Suprapubic skin (tissue), 4 donors: Measurements from ENCODE around the gene SELENOW. TPM values are rescaled to one million over a fixed set of nuclear protein-coding genes. Genes with fewer than 3 reads are reported as not detected.
A peak's percentile ranks its signal among the peaks of the same experiment; 100 is the strongest.
"Not testable (repeated sequence)": the region's sequence is repeated elsewhere in the genome, so short reads cannot be mapped to it uniquely, and the experiment has no call there.

ENCODE experiments used
- DNase-seq, 2 donors: peaks; one replicate each; pipeline ENCODE4 v3.0.0-alpha.2; 2019; ENCODE audit warnings: low spot score in 2 of 2
- H3K27ac ChIP-seq: fragments of 200-600 bp; sonication (generic); one replicate; pipeline ENCODE4 v1.5.1; 2019
- H3K27me3 ChIP-seq: fragments of 200-600 bp; sonication (generic); one replicate; pipeline ENCODE4 v1.5.1; 2019
- H3K36me3 ChIP-seq: fragments of 200-600 bp; sonication (generic); one replicate; pipeline ENCODE4 v1.5.1; 2019
- H3K4me1 ChIP-seq: fragments of 200-600 bp; sonication (generic); one replicate; pipeline ENCODE4 v1.5.1; 2019
- H3K4me3 ChIP-seq: fragments of 200-600 bp; sonication (generic); one replicate; pipeline ENCODE4 v1.5.1; 2019; ENCODE audit warnings: mild to moderate bottlenecking
- H3K9me3 ChIP-seq: fragments of 200-600 bp; sonication (generic); one replicate; pipeline ENCODE4 v1.5.1; 2019
- EP300 ChIP-seq: sonication (generic); formaldehyde crosslinking; IDR thresholded peaks from one replicate; pipeline ENCODE4 v1.6.1; 2017; ENCODE audit warnings: antibody characterized with exemption
- POLR2A ChIP-seq, 2 donors: fragments of 450-650 bp; IDR thresholded peaks; one replicate each; pipeline ENCODE4 v1.6.1; 2017; ENCODE audit warnings: antibody characterized with exemption in 2 of 2, mild to moderate bottlenecking in 2 of 2, moderate library complexity in 2 of 2
- POLR2AphosphoS5 ChIP-seq, 3 donors: sonication (generic); formaldehyde crosslinking; IDR thresholded peaks; one replicate each; pipeline ENCODE4 v1.6.1; 2017; ENCODE audit warnings: antibody characterized with exemption in 3 of 3
- WGBS: methylation state at CpG from one replicate; pipeline ENCODE4 v1.1.5; 2018; 5-methylcytosine and 5-hydroxymethylcytosine counted together
- total RNA-seq, 4 donors: library from RNA; depleted of rRNA; stranded (reverse); fragments of >200 nt; gene quantifications; one replicate each; pipeline ENCODE4 v1.1.0, GENCODE V29; 2016
- TF ChIP-seq, protein P1 (sequence below), 2 donors: fragments of 200-600 bp in 1 of 2; fragments of 450-650 bp in 1 of 2; sonication (generic) in 1 of 2; IDR thresholded peaks; one replicate each; pipeline ENCODE4 v1.5.1; 2016 to 2019; ENCODE audit warnings: antibody characterized with exemption in 2 of 2, mild to moderate bottlenecking in 1 of 2, moderate library complexity in 1 of 2

Gene SELENOW
- total RNA-seq, 4 donors from 2014 or later: 351 to 679 (median 517) TPM

DNA sequence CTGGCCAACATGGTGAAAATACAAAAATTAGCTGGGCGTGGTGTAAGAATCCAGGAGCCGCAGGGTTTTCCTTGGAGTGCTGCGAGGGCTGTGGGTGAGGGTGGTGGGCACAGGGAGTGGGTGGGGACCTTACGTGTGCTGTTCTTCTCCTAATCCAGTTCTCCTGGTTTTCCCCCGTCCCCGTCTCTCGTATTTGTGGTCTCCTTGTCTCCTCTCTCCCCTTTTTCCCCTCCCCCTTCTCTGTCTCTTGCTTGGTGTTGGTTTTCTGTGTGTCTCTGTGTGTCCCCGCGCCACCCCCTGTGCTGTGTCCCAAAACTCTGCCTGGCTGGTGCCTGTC is 1.7 kb downstream of the SELENOW start:
- WGBS: 43% methylated on average over 9 of the region's 9 CpGs
- peaks cover 58% of the 10 kb centered on the region for H3K4me1 ChIP-seq
- peak overlapping the region; percentile 87 for H3K4me3 ChIP-seq
- no peaks in the 10 kb centered on the region for H3K27me3 ChIP-seq
- no peak for TF ChIP-seq POLR2A (IDR thresholded peaks at IDR 0.05)
- no peak for TF ChIP-seq EP300
- TF ChIP-seq, protein P1, sequence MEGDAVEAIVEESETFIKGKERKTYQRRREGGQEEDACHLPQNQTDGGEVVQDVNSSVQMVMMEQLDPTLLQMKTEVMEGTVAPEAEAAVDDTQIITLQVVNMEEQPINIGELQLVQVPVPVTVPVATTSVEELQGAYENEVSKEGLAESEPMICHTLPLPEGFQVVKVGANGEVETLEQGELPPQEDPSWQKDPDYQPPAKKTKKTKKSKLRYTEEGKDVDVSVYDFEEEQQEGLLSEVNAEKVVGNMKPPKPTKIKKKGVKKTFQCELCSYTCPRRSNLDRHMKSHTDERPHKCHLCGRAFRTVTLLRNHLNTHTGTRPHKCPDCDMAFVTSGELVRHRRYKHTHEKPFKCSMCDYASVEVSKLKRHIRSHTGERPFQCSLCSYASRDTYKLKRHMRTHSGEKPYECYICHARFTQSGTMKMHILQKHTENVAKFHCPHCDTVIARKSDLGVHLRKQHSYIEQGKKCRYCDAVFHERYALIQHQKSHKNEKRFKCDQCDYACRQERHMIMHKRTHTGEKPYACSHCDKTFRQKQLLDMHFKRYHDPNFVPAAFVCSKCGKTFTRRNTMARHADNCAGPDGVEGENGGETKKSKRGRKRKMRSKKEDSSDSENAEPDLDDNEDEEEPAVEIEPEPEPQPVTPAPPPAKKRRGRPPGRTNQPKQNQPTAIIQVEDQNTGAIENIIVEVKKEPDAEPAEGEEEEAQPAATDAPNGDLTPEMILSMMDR (IDR thresholded peaks at IDR 0.05): no peak
- no peak for TF ChIP-seq POLR2AphosphoS5 (IDR thresholded peaks at IDR 0.05)
- peak overlapping the region; percentile 97 for H3K27ac ChIP-seq
- H3K9me3 ChIP-seq: no peaks in the 10 kb centered on the region
- no peak for DNase-seq
- H3K36me3 ChIP-seq: peaks cover 41% of the 10 kb centered on the region

- H3K4me3 ChIP-seq: no peak overlapping the region
- peaks cover 52% of the 10 kb centered on the region for H3K4me1 ChIP-seq
- 33% methylated on average over 9 of the region's 9 CpGs for WGBS
- H3K36me3 ChIP-seq: peaks cover 56% of the 10 kb centered on the region
- no peak for DNase-seq
- no peaks in the 10 kb centered on the region for H3K9me3 ChIP-seq
- no peak overlapping the region for H3K27ac ChIP-seq
- TF ChIP-seq POLR2A (IDR thresholded peaks at IDR 0.05) (no peak), POLR2AphosphoS5 (IDR thresholded peaks at IDR 0.05) (no peak), EP300 (no peak)
- TF ChIP-seq, protein P1 (IDR thresholded peaks at IDR 0.05): no peak
- no peaks in the 10 kb centered on the region for H3K27me3 ChIP-seq
Measured at GRCh38 chr19:47781590-47782262, 3.2 kb downstream of the SELENOW start.

DNA sequence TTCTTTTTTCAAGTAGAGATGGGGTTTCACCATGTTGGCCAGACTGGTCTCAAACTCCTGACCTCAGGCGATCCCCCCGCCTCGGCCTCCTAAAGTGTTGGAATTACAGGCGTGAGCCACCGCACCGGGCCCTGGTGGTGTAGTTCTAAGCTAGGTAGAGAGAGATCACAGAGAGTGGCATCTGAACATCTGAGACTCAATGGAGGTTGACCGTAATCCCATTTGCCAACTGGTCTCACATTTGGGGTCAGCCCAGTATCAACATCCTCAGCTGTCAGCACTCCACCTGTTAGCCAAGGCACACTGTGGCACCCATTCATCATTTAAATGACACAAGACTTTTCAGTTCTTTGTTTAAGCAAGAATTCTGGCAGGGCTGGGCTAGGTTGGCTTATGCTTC is 8.1 kb downstream of the SELENOW start:
- H3K27me3 ChIP-seq: no peaks in the 10 kb centered on the region
- TF ChIP-seq EP300 (no peak), POLR2AphosphoS5 (IDR thresholded peaks at IDR 0.05) (no peak), POLR2A (IDR thresholded peaks at IDR 0.05) (no peak)
- TF ChIP-seq, protein P1 (IDR thresholded peaks at IDR 0.05): no peak
- no peak overlapping the region for H3K27ac ChIP-seq
- peaks cover 48% of the 10 kb centered on the region for H3K36me3 ChIP-seq
- peaks cover 16% of the 10 kb centered on the region for H3K4me1 ChIP-seq
- H3K4me3 ChIP-seq: no peak overlapping the region
- WGBS: 95% methylated on average over 7 of the region's 7 CpGs
- no peaks in the 10 kb centered on the region for H3K9me3 ChIP-seq
- no peak for DNase-seq

DNA sequence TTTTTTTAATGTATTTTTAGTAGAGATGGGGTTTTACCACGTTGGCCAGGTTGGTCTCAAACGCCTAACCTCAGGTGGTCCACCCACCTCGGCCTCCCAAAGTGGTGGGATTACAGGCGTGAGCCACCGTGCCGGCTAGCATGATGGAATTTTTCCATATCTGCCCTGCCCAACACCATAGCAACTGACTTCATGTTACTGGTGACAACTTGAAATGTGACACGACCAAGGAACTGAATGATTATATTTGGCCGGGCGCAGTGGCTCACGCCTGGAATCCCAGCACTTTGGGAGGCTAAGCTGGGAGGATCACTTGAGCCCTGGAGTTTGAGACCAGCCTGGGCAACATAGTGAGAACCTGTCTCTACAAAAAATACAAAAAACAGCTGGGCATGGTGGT is 8.8 kb downstream of the SELENOW start:
- peaks cover 45% of the 10 kb centered on the region for H3K36me3 ChIP-seq
- H3K4me1 ChIP-seq, H3K9me3 ChIP-seq, H3K4me3 ChIP-seq, H3K27me3 ChIP-seq, DNase-seq, H3K27ac ChIP-seq: not testable (repeated sequence)
- WGBS: 80% methylated on average over 10 of the region's 10 CpGs

DNA sequence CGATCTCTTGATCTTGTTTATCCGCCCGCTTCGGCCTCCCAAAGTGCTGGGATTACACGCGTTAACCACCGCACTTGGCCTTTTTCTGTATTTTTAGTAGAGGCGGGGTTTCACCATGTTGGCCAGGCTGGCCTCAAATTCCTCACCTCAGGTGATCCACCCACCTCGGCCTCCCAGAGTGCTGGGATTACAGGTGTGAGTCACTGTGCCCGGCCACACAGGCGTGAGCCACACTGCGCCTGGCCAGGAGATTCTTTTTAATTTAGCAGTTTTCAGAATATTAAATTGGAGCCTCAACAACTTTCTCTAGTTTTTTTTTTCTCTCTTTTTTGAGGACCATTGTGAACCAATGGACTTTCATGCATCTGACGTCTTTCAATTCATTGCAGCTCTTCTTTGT is 11.3 kb downstream of the SELENOW start:
- DNase-seq, H3K27me3 ChIP-seq, H3K9me3 ChIP-seq, H3K4me3 ChIP-seq, H3K27ac ChIP-seq, H3K4me1 ChIP-seq: not testable (repeated sequence)
- peaks cover 20% of the 10 kb centered on the region for H3K36me3 ChIP-seq
- 86% methylated on average over 13 of the region's 13 CpGs for WGBS

DNA sequence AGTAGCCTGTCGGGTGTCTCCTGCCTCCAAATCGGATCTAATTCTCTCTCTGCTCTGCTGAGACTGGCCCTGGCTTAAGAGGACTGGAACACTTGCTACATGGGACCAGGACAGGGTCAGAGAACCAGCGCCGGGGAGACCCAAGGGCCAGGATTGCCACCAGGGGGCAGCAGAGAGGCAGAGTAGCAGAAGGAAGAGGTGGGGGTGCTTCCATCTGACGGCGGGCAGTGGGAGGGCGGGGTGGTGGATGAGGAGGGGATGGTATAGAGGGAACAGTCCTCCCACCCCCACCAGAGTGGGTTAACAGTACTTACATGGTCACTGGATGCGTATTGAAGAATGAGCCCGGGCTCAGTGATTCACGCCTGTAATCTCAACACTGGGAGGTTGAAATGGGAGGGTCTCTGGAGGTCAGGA is 11.9 kb downstream of the SELENOW start:
- Histone ChIP-seq H3K4me1 (peaks cover 4% of the 10 kb centered on the region), H3K36me3 (peaks cover 14% of the 10 kb centered on the region), H3K27ac (no peak overlapping the region), H3K27me3 (no peaks in the 10 kb centered on the region), H3K9me3 (no peaks in the 10 kb centered on the region), H3K4me3 (no peak overlapping the region)
- WGBS: 18% methylated on average over 10 of the region's 10 CpGs
- TF ChIP-seq, protein P1 (IDR thresholded peaks at IDR 0.05): peak; percentile 49 to 87
- TF ChIP-seq POLR2AphosphoS5 (IDR thresholded peaks at IDR 0.05): no peak
- DNase-seq: peak; percentile 87 to 93
